ENCODE results near the gene MARVELD3. TPM values are rescaled to one million over a fixed set of nuclear protein-coding genes. Genes with fewer than 3 reads are reported as not detected.

The MARVELD3 gene
- polyA plus RNA-seq, 1 of the 3 experiments (the other 2 are of a cell fraction) = not detected

DNA sequence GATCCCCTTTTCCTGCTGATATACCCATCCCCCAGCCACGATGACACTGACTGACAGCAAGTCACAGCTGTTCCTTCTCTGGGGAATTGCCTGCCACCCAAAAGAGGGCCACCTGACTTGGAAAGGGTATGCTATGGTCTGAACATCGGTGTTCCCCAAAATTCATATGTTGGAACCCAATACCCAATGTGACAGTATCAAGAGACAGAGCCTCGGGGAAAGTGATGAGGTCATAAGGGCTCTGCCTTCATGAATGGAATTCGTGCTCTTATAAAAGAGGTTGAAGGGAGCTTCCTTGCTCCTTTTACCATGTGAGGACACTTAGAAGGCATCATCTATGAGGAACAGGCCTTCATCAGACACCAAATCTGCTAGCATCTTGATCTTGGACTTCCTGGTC is 7.6 kb upstream of the MARVELD3 start:
- POLR2A ChIA-PET = no interaction called here
- Histone ChIP-seq H3K9me3 (no peaks in the 10 kb centered on the region), H3K36me3 (replicated peaks in 1 of 2; ENCODE audit: control insufficient read depth in 1 of 2, insufficient read depth in 2 of 2, low read length in 1 of 2) (no peaks in the 10 kb centered on the region), H4K20me1 (ENCODE audit: insufficient read depth) (no peaks in the 10 kb centered on the region), H3K79me2 (ENCODE audit: insufficient read depth) (no peaks in the 10 kb centered on the region), H3K27ac (ENCODE audit: low read depth in 2 of 2, low read length in 1 of 2) (no peak overlapping the region), H3K9ac (no peak overlapping the region), H3K27me3 (ENCODE audit: insufficient read depth) (peaks cover 19% of the 10 kb centered on the region; the same call in 1 of the 2 replicates), H3K4me1 (ENCODE audit: control insufficient read depth in 1 of 2, insufficient read depth in 2 of 2, low read depth in 1 of 2, low read length in 1 of 2) (no peaks in the 10 kb centered on the region), H3K4me3 (ENCODE audit: low read depth in 2 of 2, low read length in 1 of 2) (no peak overlapping the region), H2AFZ (ENCODE audit: low read depth) (no peak overlapping the region), H3K9me2 (no peaks in the 10 kb centered on the region), H3F3A (replicated peaks; ENCODE audit: insufficient read depth) (no peaks in the 10 kb centered on the region), H3K4me2 (no peak overlapping the region)
- DNase-seq = no peak
- WGBS (ENCODE audit: low lambda C conversion rate) = 5% methylated on average over 4 of the region's 4 CpGs
- TF ChIP-seq, protein P1, sequence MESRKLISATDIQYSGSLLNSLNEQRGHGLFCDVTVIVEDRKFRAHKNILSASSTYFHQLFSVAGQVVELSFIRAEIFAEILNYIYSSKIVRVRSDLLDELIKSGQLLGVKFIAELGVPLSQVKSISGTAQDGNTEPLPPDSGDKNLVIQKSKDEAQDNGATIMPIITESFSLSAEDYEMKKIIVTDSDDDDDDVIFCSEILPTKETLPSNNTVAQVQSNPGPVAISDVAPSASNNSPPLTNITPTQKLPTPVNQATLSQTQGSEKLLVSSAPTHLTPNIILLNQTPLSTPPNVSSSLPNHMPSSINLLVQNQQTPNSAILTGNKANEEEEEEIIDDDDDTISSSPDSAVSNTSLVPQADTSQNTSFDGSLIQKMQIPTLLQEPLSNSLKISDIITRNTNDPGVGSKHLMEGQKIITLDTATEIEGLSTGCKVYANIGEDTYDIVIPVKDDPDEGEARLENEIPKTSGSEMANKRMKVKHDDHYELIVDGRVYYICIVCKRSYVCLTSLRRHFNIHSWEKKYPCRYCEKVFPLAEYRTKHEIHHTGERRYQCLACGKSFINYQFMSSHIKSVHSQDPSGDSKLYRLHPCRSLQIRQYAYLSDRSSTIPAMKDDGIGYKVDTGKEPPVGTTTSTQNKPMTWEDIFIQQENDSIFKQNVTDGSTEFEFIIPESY (IDR thresholded peaks at IDR 0.05; ENCODE audit: borderline replicate concordance, low read depth) = no peak
- no peak for TF ChIP-seq TCF12 (IDR thresholded peaks at IDR 0.05)
- TF ChIP-seq, protein P2, sequence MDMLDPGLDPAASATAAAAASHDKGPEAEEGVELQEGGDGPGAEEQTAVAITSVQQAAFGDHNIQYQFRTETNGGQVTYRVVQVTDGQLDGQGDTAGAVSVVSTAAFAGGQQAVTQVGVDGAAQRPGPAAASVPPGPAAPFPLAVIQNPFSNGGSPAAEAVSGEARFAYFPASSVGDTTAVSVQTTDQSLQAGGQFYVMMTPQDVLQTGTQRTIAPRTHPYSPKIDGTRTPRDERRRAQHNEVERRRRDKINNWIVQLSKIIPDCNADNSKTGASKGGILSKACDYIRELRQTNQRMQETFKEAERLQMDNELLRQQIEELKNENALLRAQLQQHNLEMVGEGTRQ (IDR thresholded peaks at IDR 0.05; ENCODE audit: borderline replicate concordance, low read depth, low read length) = no peak
- CTCF ChIA-PET = interaction anchor here (2.8 kb wide), 1 partner anchor 8 kb away, joined by 15 read pairs; no protein-coding TSS in a partner anchor

DNA sequence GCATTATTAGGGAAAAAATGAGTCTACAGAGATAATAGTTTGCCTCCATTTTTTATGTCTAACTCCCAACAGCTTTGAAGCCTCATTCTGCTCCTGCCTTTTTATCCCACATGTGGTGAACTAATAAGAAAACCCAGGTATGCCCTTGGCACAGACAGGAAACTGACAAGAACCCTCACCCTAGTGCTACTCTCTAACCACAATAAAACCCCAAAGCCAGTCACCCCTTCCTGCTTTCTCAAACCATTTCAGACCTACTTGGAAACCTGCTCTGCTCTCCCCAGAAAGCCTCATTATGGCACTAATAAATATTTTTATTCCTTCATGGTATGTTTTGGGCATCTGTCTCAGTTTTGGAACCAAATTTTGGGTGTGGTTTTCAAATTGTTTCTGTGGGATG is 3.9 kb upstream of the MARVELD3 start:
- Histone ChIP-seq H3K36me3 (replicated peaks in 1 of 2; ENCODE audit: control insufficient read depth in 1 of 2, insufficient read depth in 2 of 2, low read length in 1 of 2) (no peaks in the 10 kb centered on the region), H3K27me3 (ENCODE audit: insufficient read depth) (peaks cover 16% of the 10 kb centered on the region), H3K4me3 (ENCODE audit: low read depth in 2 of 2, low read length in 1 of 2) (no peak overlapping the region), H3F3A (replicated peaks; ENCODE audit: insufficient read depth) (no peaks in the 10 kb centered on the region), H3K27ac (ENCODE audit: low read depth in 2 of 2, low read length in 1 of 2) (no peak overlapping the region), H4K20me1 (ENCODE audit: insufficient read depth) (no peaks in the 10 kb centered on the region), H2AFZ (ENCODE audit: low read depth) (no peak overlapping the region), H3K9ac (no peak overlapping the region), H3K4me2 (no peak overlapping the region), H3K9me3 (no peaks in the 10 kb centered on the region), H3K4me1 (ENCODE audit: control insufficient read depth in 1 of 2, insufficient read depth in 2 of 2, low read depth in 1 of 2, low read length in 1 of 2) (no peaks in the 10 kb centered on the region; a peak in 1 of 4 replicates), H3K79me2 (ENCODE audit: insufficient read depth) (no peaks in the 10 kb centered on the region), H3K9me2 (no peaks in the 10 kb centered on the region)
- ChIA-PET CTCF (interaction anchor here (1.0 kb wide), 1 partner anchor 10 kb away, joined by 4 read pairs; no protein-coding TSS in a partner anchor), POLR2A (no interaction called here)
- TF ChIP-seq, protein P1 (IDR thresholded peaks at IDR 0.05; ENCODE audit: borderline replicate concordance, low read depth) = no peak
- TF ChIP-seq TAF1 (IDR thresholded peaks at IDR 0.05; ENCODE audit: borderline replicate concordance, low read depth, low read length) = no peak
- TF ChIP-seq EZH2phosphoT487 (IDR thresholded peaks at IDR 0.05; ENCODE audit: borderline replicate concordance, low read depth) = no peak
- TF ChIP-seq SIN3A (IDR thresholded peaks at IDR 0.05; ENCODE audit: borderline replicate concordance, low read depth, low read length) = no peak
- TF ChIP-seq ELF1 (IDR thresholded peaks at IDR 0.05) = no peak
- no peak for TF ChIP-seq TEAD4 (IDR thresholded peaks at IDR 0.05; ENCODE audit: borderline replicate concordance, insufficient read depth)
- no peak for TF ChIP-seq SMC3 (IDR thresholded peaks at IDR 0.05; ENCODE audit: low read depth, low read length)
- TF ChIP-seq, protein P3, sequence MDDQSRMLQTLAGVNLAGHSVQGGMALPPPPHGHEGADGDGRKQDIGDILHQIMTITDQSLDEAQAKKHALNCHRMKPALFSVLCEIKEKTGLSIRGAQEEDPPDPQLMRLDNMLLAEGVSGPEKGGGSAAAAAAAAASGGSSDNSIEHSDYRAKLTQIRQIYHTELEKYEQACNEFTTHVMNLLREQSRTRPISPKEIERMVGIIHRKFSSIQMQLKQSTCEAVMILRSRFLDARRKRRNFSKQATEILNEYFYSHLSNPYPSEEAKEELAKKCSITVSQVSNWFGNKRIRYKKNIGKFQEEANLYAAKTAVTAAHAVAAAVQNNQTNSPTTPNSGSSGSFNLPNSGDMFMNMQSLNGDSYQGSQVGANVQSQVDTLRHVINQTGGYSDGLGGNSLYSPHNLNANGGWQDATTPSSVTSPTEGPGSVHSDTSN (IDR thresholded peaks at IDR 0.05) = no peak
- TF ChIP-seq RAD21 (IDR thresholded peaks at IDR 0.05; ENCODE audit: low read length) = no peak
- no peak for TF ChIP-seq FOXJ3 (CRISPR knock-in tag; IDR thresholded peaks at IDR 0.05)
- no peak for TF ChIP-seq NFIC (IDR thresholded peaks at IDR 0.05; ENCODE audit: borderline replicate concordance)
- TF ChIP-seq RFX5 (IDR thresholded peaks at IDR 0.05; ENCODE audit: low read length) = no peak
- TF ChIP-seq FOSL2 (IDR thresholded peaks at IDR 0.05; ENCODE audit: borderline replicate concordance, low read depth) = no peak
- TF ChIP-seq, protein P4, sequence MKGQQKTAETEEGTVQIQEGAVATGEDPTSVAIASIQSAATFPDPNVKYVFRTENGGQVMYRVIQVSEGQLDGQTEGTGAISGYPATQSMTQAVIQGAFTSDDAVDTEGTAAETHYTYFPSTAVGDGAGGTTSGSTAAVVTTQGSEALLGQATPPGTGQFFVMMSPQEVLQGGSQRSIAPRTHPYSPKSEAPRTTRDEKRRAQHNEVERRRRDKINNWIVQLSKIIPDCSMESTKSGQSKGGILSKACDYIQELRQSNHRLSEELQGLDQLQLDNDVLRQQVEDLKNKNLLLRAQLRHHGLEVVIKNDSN (IDR thresholded peaks at IDR 0.05; ENCODE audit: borderline replicate concordance, low read depth) = no peak
- TF ChIP-seq, protein P2 (IDR thresholded peaks at IDR 0.05; ENCODE audit: borderline replicate concordance, low read depth, low read length) = no peak
- no peak for TF ChIP-seq GATA2 (CRISPR knock-in tag; IDR thresholded peaks at IDR 0.05)
- TF ChIP-seq, protein P5, sequence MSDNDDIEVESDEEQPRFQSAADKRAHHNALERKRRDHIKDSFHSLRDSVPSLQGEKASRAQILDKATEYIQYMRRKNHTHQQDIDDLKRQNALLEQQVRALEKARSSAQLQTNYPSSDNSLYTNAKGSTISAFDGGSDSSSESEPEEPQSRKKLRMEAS (IDR thresholded peaks at IDR 0.05; ENCODE audit: low read depth) = no peak
- no peak for TF ChIP-seq NRF1 (IDR thresholded peaks at IDR 0.05; ENCODE audit: low read depth, low read length)
- TF ChIP-seq RXRA (IDR thresholded peaks at IDR 0.05; ENCODE audit: borderline replicate concordance, low read depth) = no peak
- no peak for DNase-seq

All from SK-N-SH (cell line).